K562 (cell line): Measurements from ENCODE around the gene DUS4L. TPM values are rescaled to one million over a fixed set of nuclear protein-coding genes. Genes with fewer than 3 reads are reported as not detected.

Experiments
- ATAC-seq: fragments of 200-7000 bp; cut with Tn5 transposase; 3 replicates; pipeline ENCODE4 v1.9.1; 2020; ENCODE audit warnings: moderate library complexity
- BruUV-seq: library from RNA; stranded (reverse); fragments of 400-500 nt; replicated peaks from 2 replicates; lab custom pipeline; 2021; lab: Mats Ljungman, UMichigan
- CTCF ChIA-PET: fragments of 300-600 bp; formaldehyde crosslinking; extraction: SDS; loops from one replicate; lab custom pipeline; 2021; ENCODE audit warnings: low intra/inter-chr PET ratio; lab: Yijun Ruan, JAX
- POLR2A ChIA-PET: fragments of 300-600, 350-650 bp; sonication (Branson Sonifier 250); formaldehyde crosslinking; extraction: SDS; loops from one replicate; lab custom pipeline; 2021; ENCODE audit warnings: antibody characterized with exemption, inconsistent platforms; lab: Yijun Ruan, JAX
- DNase-seq, 4 experiments: peaks; one replicate each; pipeline versions ENCODE4 v3.0.0 to v3.0.0-alpha.2; 2011 to 2018; ENCODE audit warnings: low spot score in 3 of 4, mixed read lengths in 3 of 4; ENCODE audit errors: extremely low read depth in 1 of 4
- FAIRE-seq: peaks from 2 replicates; lab custom pipeline; 2011; peaks lifted over from hg19 to GRCh38; lab: Jason Lieb, UNC
- H2AFZ ChIP-seq: 2 replicates; pipeline ENCODE4 v1.6.0; 2011; ENCODE audit warnings: low read depth, low read length, control low read depth, inconsistent platforms
- H3K27ac ChIP-seq: fragments of 200-600 bp; 3 replicates; pipeline ENCODE4 v1.8.0; 2011; ENCODE audit warnings: low read depth, mild to moderate bottlenecking, control low read depth, inconsistent platforms, low read length, moderate library complexity, mixed read lengths; ENCODE audit errors: extremely low read depth
- H3K27me3 ChIP-seq, 2 experiments: fragments of 300-600 bp in 1 of 2; 2 replicates in 1 of 2; 3 replicates in 1 of 2; pipeline versions ENCODE4 v1.6.0 to v1.8.0; 2011; ENCODE audit warnings: inconsistent platforms in 2 of 2, low read length in 2 of 2, mild to moderate bottlenecking in 1 of 2, mixed read lengths in 1 of 2, moderate library complexity in 1 of 2; ENCODE audit not compliant: control insufficient read depth in 2 of 2, insufficient read depth in 2 of 2
- H3K36me3 ChIP-seq: fragments of 300-600 bp; 3 replicates; pipeline ENCODE4 v1.8.0; 2011; ENCODE audit warnings: mild to moderate bottlenecking, low read length, inconsistent platforms; ENCODE audit not compliant: control insufficient read depth, insufficient read depth
- H3K4me1 ChIP-seq, 2 experiments: fragments of 200-600 bp in 1 of 2; replicated peaks in 1 of 2; 2 replicates in 1 of 2; 3 replicates in 1 of 2; pipeline versions ENCODE4 v1.5.1 to v1.8.0; 2011; ENCODE audit warnings: inconsistent platforms in 2 of 2, low read length in 2 of 2, mild to moderate bottlenecking in 1 of 2, mixed read lengths in 1 of 2, moderate library complexity in 1 of 2; ENCODE audit not compliant: control insufficient read depth in 2 of 2, insufficient read depth in 2 of 2
- H3K4me2 ChIP-seq: 2 replicates; pipeline ENCODE4 v1.6.1; 2011; ENCODE audit warnings: low read length, control low read depth, inconsistent platforms, mixed read lengths; ENCODE audit not compliant: insufficient read depth
- H3K4me3 ChIP-seq: fragments of 200-600 bp; sonication (generic), shearing (Covaris generic); 2 replicates; pipeline ENCODE4 v1.5.1; 2016; ENCODE audit warnings: control low read depth, inconsistent platforms
- H3K79me2 ChIP-seq: fragments of 200-600 bp; 3 replicates; pipeline ENCODE4 v1.8.0; 2011; ENCODE audit warnings: low read length, inconsistent platforms; ENCODE audit not compliant: control insufficient read depth, insufficient read depth
- H3K9ac ChIP-seq, 2 experiments: 2 replicates each; pipeline versions ENCODE4 v1.6.0 to v1.6.1; 2011; ENCODE audit warnings: low read depth in 2 of 2, low read length in 2 of 2, control low read depth in 1 of 2, inconsistent platforms in 1 of 2, mild to moderate bottlenecking in 1 of 2, mixed read lengths in 1 of 2; ENCODE audit not compliant: insufficient read depth in 1 of 2
- H3K9me1 ChIP-seq: one replicate; pipeline ENCODE4 v1.6.0; 2011; ENCODE audit warnings: inconsistent platforms, mild to moderate bottlenecking, low read length, moderate library complexity; ENCODE audit not compliant: control insufficient read depth, insufficient read depth
- H3K9me3 ChIP-seq: replicated peaks from 2 replicates; pipeline ENCODE4 v1.5.1; 2011; ENCODE audit warnings: low read depth, low read length, inconsistent platforms; ENCODE audit not compliant: control insufficient read depth, insufficient read depth
- H4K20me1 ChIP-seq: replicated peaks from 2 replicates; pipeline ENCODE4 v1.6.1; 2011; ENCODE audit warnings: low read length, inconsistent platforms, mixed read lengths; ENCODE audit not compliant: control insufficient read depth, insufficient read depth
- ATF1 ChIP-seq, 2 experiments: fragments of 450-650 bp in 1 of 2; IDR thresholded peaks; 2 replicates each; pipeline ENCODE4 v1.6.1; 2016; ENCODE audit warnings: missing compliant biosample characterization in 1 of 2, missing genetic modification characterization in 1 of 2
- CTCFL ChIP-seq: IDR thresholded peaks from 2 replicates; pipeline ENCODE4 v1.6.1; 2011; ENCODE audit warnings: borderline replicate concordance, low read depth, mild to moderate bottlenecking, moderate library complexity, low read length; ENCODE audit not compliant: insufficient read depth, poor library complexity, severe bottlenecking
- PATZ1 ChIP-seq: fragments of 250-450 bp; sonication (Bioruptor Pico); IDR thresholded peaks from 2 replicates; pipeline ENCODE4 v1.5.0; 2020; ENCODE audit warnings: mild to moderate bottlenecking, borderline replicate concordance
- TFAM ChIP-seq: fragments of 250-450 bp; sonication (Bioruptor Pico); conservative IDR thresholded peaks from 2 replicates; pipeline ENCODE4 v1.5.0; 2021; ENCODE audit warnings: mild to moderate bottlenecking, moderate library complexity
- ZKSCAN8 ChIP-seq: fragments of 200-800 bp; sonication (Bioruptor generic); IDR thresholded peaks from 2 replicates; pipeline ENCODE4 v1.6.1; 2016; ENCODE audit warnings: missing genetic modification characterization, missing compliant biosample characterization
- ZNF165 ChIP-seq: fragments of 250-450 bp; sonication (Bioruptor Pico); IDR thresholded peaks from 2 replicates; pipeline ENCODE4 v1.4.0; 2020; ENCODE audit warnings: borderline replicate concordance
- ZNF174 ChIP-seq: fragments of 250-450 bp; sonication (Bioruptor Pico); IDR thresholded peaks from 2 replicates; pipeline ENCODE4 v1.4.0; 2020; ENCODE audit warnings: mild to moderate bottlenecking
- WGBS: fragments of 100-300 bp; shearing (Covaris generic); methylation state at CpG from one replicate; pipeline ENCODE4 v1.1.6; 2016; ENCODE audit warnings: low coverage, mixed read lengths; ENCODE audit not compliant: insufficient coverage; ENCODE audit errors: missing lambda C conversion rate; 5-methylcytosine and 5-hydroxymethylcytosine counted together
- in situ Hi-C: fragments of 300-500 bp; cut with MboI; formaldehyde crosslinking; loops from 4 replicates; pipeline ENCODE4 v1.15.0; 2018; ENCODE audit warnings: inconsistent platforms, mixed read lengths
- intact Hi-C: fragments of 100-400 bp; cut with micrococcal nuclease; formaldehyde crosslinking; loops from 2 replicates; pipeline ENCODE4 v1.14.2; 2022
- polyA plus RNA-seq, 8 experiments: library from polyadenylated mRNA; depleted of rRNA in 4 of 8; stranded (reverse) in 5 of 8; unstranded in 3 of 8; fragments of >200 nt; fragmentation: Nextera tagmentation in 2 of 8; fragmentation: Illumina TruSeq in 1 of 8; extraction: Ambion mirVana in 2 of 8; extraction: Trizol in 1 of 8; gene quantifications; 2 replicates each; pipeline versions ENCODE4 v1.2.1 to v1.2.3, GENCODE V29; 2011 to 2014; ENCODE audit warnings: inconsistent platforms in 1 of 8, missing spikeins in 1 of 8
- total RNA-seq, 7 experiments: library from RNA; depleted of rRNA in 6 of 7; stranded (reverse); fragments of >200 nt in 6 of 7; fragmentation: Illumina TruSeq in 2 of 7; extraction: Trizol in 2 of 7; gene quantifications; 2 replicates each; pipeline versions ENCODE4 v1.2.1 to v1.2.3, GENCODE V29; 2011 to 2021; ENCODE audit warnings: low replicate concordance in 1 of 7

DUS4L gene
- total and polyA plus RNA-seq, 9 of the 15 experiments (the other 6 are each of a cell fraction or from before 2014, with no cell fraction given) = 12.2 to 33.6 (median 28.6) TPM

- BruUV-seq = no TSS peak
- Histone ChIP-seq H3K27me3 (no peaks in the 10 kb centered on the region), H3K9me1 (no peaks in the 10 kb centered on the region), H3K4me1 (no peaks in the 10 kb centered on the region), H3K9me3 (no peaks in the 10 kb centered on the region), H3K36me3 (peaks cover 42% of the 10 kb centered on the region; the same call in 2 of the 3 replicates), H3K27ac (no peak overlapping the region), H3K4me2 (no peak overlapping the region), H3K79me2 (no peaks in the 10 kb centered on the region), H3K4me3 (no peak overlapping the region), H4K20me1 (no peaks in the 10 kb centered on the region), H2AFZ (no peak overlapping the region), H3K9ac (no peak overlapping the region)
- DNase-seq = no peak
- no peak for FAIRE-seq
- CTCF ChIA-PET = no interaction called here
- in situ Hi-C loops (no loop called here), intact Hi-C loops (loop anchor here (10.0 kb wide), 1 partner anchor 252 kb away; no protein-coding TSS in a partner anchor)
- 59% methylated on average over 2 of the region's 2 CpGs for WGBS
- POLR2A ChIA-PET = interaction anchor here (0.7 to 0.8 kb wide), 2 partner anchors 15 to 643 kb away, joined by 3 to 5 read pairs; no protein-coding TSS in a partner anchor
- peak; percentile 28; the same call in 2 of the 3 replicates for ATAC-seq
- no peak for TF ChIP-seq CTCFL
- no peak for TF ChIP-seq PATZ1 (CRISPR knock-in tag)
- no peak for TF ChIP-seq TFAM (CRISPR knock-in tag)
- no peak for TF ChIP-seq ATF1 (CRISPR knock-in tag; IDR thresholded peaks at IDR 0.05)
- no peak for TF ChIP-seq ATF1 (tag; IDR thresholded peaks at IDR 0.05)
- TF ChIP-seq ZNF174 (CRISPR knock-in tag) = no peak
- TF ChIP-seq ZKSCAN8 (CRISPR knock-in tag) = no peak
- no peak for TF ChIP-seq ZNF165 (CRISPR knock-in tag)
Measured at GRCh38 chr7:107622894-107623293, 59.1 kb downstream of the DUS4L start.
